K562 (cell line): ENCODE results near the gene FAM174C. TPM values are rescaled to one million over a fixed set of nuclear protein-coding genes. Genes with fewer than 3 reads are reported as not detected.

Experiments used
- ATAC-seq: fragments of 200-7000 bp; cut with Tn5 transposase; 3 replicates; pipeline ENCODE4 v1.9.1; 2020; ENCODE audit warnings: moderate library complexity
- BruUV-seq: library from RNA; stranded (reverse); fragments of 400-500 nt; replicated peaks from 2 replicates; lab custom pipeline; 2021; lab: Mats Ljungman, UMichigan
- CTCF ChIA-PET: fragments of 300-600 bp; formaldehyde crosslinking; extraction: SDS; loops from one replicate; lab custom pipeline; 2021; ENCODE audit warnings: low intra/inter-chr PET ratio; lab: Yijun Ruan, JAX
- POLR2A ChIA-PET: fragments of 300-600, 350-650 bp; sonication (Branson Sonifier 250); formaldehyde crosslinking; extraction: SDS; loops from one replicate; lab custom pipeline; 2021; ENCODE audit warnings: antibody characterized with exemption, inconsistent platforms; lab: Yijun Ruan, JAX
- DNase-seq, 4 experiments: peaks; one replicate each; pipeline versions ENCODE4 v3.0.0 to v3.0.0-alpha.2; 2011 to 2018; ENCODE audit warnings: low spot score in 3 of 4, mixed read lengths in 3 of 4; ENCODE audit errors: extremely low read depth in 1 of 4
- FAIRE-seq: peaks from 2 replicates; lab custom pipeline; 2011; peaks lifted over from hg19 to GRCh38; lab: Jason Lieb, UNC
- H2AFZ ChIP-seq: 2 replicates; pipeline ENCODE4 v1.6.0; 2011; ENCODE audit warnings: low read depth, low read length, control low read depth, inconsistent platforms
- H3K27ac ChIP-seq: fragments of 200-600 bp; 3 replicates; pipeline ENCODE4 v1.8.0; 2011; ENCODE audit warnings: low read depth, mild to moderate bottlenecking, control low read depth, inconsistent platforms, low read length, moderate library complexity, mixed read lengths; ENCODE audit errors: extremely low read depth
- H3K27me3 ChIP-seq, 2 experiments: fragments of 300-600 bp in 1 of 2; 2 replicates in 1 of 2; 3 replicates in 1 of 2; pipeline versions ENCODE4 v1.6.0 to v1.8.0; 2011; ENCODE audit warnings: inconsistent platforms in 2 of 2, low read length in 2 of 2, mild to moderate bottlenecking in 1 of 2, mixed read lengths in 1 of 2, moderate library complexity in 1 of 2; ENCODE audit not compliant: control insufficient read depth in 2 of 2, insufficient read depth in 2 of 2
- H3K36me3 ChIP-seq: fragments of 300-600 bp; 3 replicates; pipeline ENCODE4 v1.8.0; 2011; ENCODE audit warnings: mild to moderate bottlenecking, low read length, inconsistent platforms; ENCODE audit not compliant: control insufficient read depth, insufficient read depth
- H3K4me1 ChIP-seq, 2 experiments: fragments of 200-600 bp in 1 of 2; replicated peaks in 1 of 2; 2 replicates in 1 of 2; 3 replicates in 1 of 2; pipeline versions ENCODE4 v1.5.1 to v1.8.0; 2011; ENCODE audit warnings: inconsistent platforms in 2 of 2, low read length in 2 of 2, mild to moderate bottlenecking in 1 of 2, mixed read lengths in 1 of 2, moderate library complexity in 1 of 2; ENCODE audit not compliant: control insufficient read depth in 2 of 2, insufficient read depth in 2 of 2
- H3K4me2 ChIP-seq: 2 replicates; pipeline ENCODE4 v1.6.1; 2011; ENCODE audit warnings: low read length, control low read depth, inconsistent platforms, mixed read lengths; ENCODE audit not compliant: insufficient read depth
- H3K4me3 ChIP-seq: fragments of 200-600 bp; sonication (generic), shearing (Covaris generic); 2 replicates; pipeline ENCODE4 v1.5.1; 2016; ENCODE audit warnings: control low read depth, inconsistent platforms
- H3K79me2 ChIP-seq: fragments of 200-600 bp; 3 replicates; pipeline ENCODE4 v1.8.0; 2011; ENCODE audit warnings: low read length, inconsistent platforms; ENCODE audit not compliant: control insufficient read depth, insufficient read depth
- H3K9ac ChIP-seq, 2 experiments: 2 replicates each; pipeline versions ENCODE4 v1.6.0 to v1.6.1; 2011; ENCODE audit warnings: low read depth in 2 of 2, low read length in 2 of 2, control low read depth in 1 of 2, inconsistent platforms in 1 of 2, mild to moderate bottlenecking in 1 of 2, mixed read lengths in 1 of 2; ENCODE audit not compliant: insufficient read depth in 1 of 2
- H3K9me1 ChIP-seq: one replicate; pipeline ENCODE4 v1.6.0; 2011; ENCODE audit warnings: inconsistent platforms, mild to moderate bottlenecking, low read length, moderate library complexity; ENCODE audit not compliant: control insufficient read depth, insufficient read depth
- H3K9me3 ChIP-seq: replicated peaks from 2 replicates; pipeline ENCODE4 v1.5.1; 2011; ENCODE audit warnings: low read depth, low read length, inconsistent platforms; ENCODE audit not compliant: control insufficient read depth, insufficient read depth
- H4K20me1 ChIP-seq: replicated peaks from 2 replicates; pipeline ENCODE4 v1.6.1; 2011; ENCODE audit warnings: low read length, inconsistent platforms, mixed read lengths; ENCODE audit not compliant: control insufficient read depth, insufficient read depth
- BCL6 ChIP-seq: fragments of 250-450 bp; sonication (Bioruptor Pico); IDR thresholded peaks from 2 replicates; pipeline ENCODE4 v1.4.0; 2020
- CREBBP ChIP-seq: IDR thresholded peaks from one replicate; pipeline ENCODE4 v1.6.1; 2012; ENCODE audit warnings: low read depth, mild to moderate bottlenecking, control low read depth, inconsistent platforms, low read length
- ETV5 ChIP-seq: sonication (generic); formaldehyde crosslinking; IDR thresholded peaks from 2 replicates; pipeline ENCODE4 v1.4.0; 2020; ENCODE audit warnings: low read depth, mild to moderate bottlenecking, missing genetic modification reagents
- IRF2 ChIP-seq: sonication (generic); formaldehyde crosslinking; IDR thresholded peaks from 2 replicates; pipeline ENCODE4 v1.8.1; 2022; ENCODE audit warnings: mild to moderate bottlenecking, missing genetic modification reagents
- POLR2A ChIP-seq: fragments of 450-650 bp; conservative IDR thresholded peaks from 2 replicates; pipeline ENCODE4 v1.6.1; 2016
- SMARCE1 ChIP-seq: fragments of 450-650 bp; IDR thresholded peaks from 2 replicates; pipeline ENCODE4 v1.7.1; 2016; ENCODE audit warnings: mild to moderate bottlenecking
- ZBTB17 ChIP-seq: fragments of 450-650 bp; formaldehyde crosslinking; IDR thresholded peaks from 2 replicates; pipeline ENCODE4 v1.4.0; 2020; ENCODE audit warnings: mild to moderate bottlenecking
- ZNF263 ChIP-seq: sonication (generic); formaldehyde crosslinking; IDR thresholded peaks from 2 replicates; pipeline ENCODE4 v1.8.0; 2022; ENCODE audit warnings: mild to moderate bottlenecking, missing genetic modification reagents, borderline replicate concordance
- ZNF41 ChIP-seq: fragments of 250-450 bp; sonication (Bioruptor Pico); conservative IDR thresholded peaks from 2 replicates; pipeline ENCODE4 v1.4.0; 2020; ENCODE audit warnings: mild to moderate bottlenecking
- WGBS: fragments of 100-300 bp; shearing (Covaris generic); methylation state at CpG from one replicate; pipeline ENCODE4 v1.1.6; 2016; ENCODE audit warnings: low coverage, mixed read lengths; ENCODE audit not compliant: insufficient coverage; ENCODE audit errors: missing lambda C conversion rate; 5-methylcytosine and 5-hydroxymethylcytosine counted together
- in situ Hi-C: fragments of 300-500 bp; cut with MboI; formaldehyde crosslinking; loops from 4 replicates; pipeline ENCODE4 v1.15.0; 2018; ENCODE audit warnings: inconsistent platforms, mixed read lengths
- intact Hi-C: fragments of 100-400 bp; cut with micrococcal nuclease; formaldehyde crosslinking; loops from 2 replicates; pipeline ENCODE4 v1.14.2; 2022
- polyA plus RNA-seq, 8 experiments: library from polyadenylated mRNA; depleted of rRNA in 4 of 8; stranded (reverse) in 5 of 8; unstranded in 3 of 8; fragments of >200 nt; fragmentation: Nextera tagmentation in 2 of 8; fragmentation: Illumina TruSeq in 1 of 8; extraction: Ambion mirVana in 2 of 8; extraction: Trizol in 1 of 8; gene quantifications; 2 replicates each; pipeline versions ENCODE4 v1.2.1 to v1.2.3, GENCODE V29; 2011 to 2014; ENCODE audit warnings: inconsistent platforms in 1 of 8, missing spikeins in 1 of 8
- total RNA-seq, 7 experiments: library from RNA; depleted of rRNA in 6 of 7; stranded (reverse); fragments of >200 nt in 6 of 7; fragmentation: Illumina TruSeq in 2 of 7; extraction: Trizol in 2 of 7; gene quantifications; 2 replicates each; pipeline versions ENCODE4 v1.2.1 to v1.2.3, GENCODE V29; 2011 to 2021; ENCODE audit warnings: low replicate concordance in 1 of 7
- TF ChIP-seq, protein P1 (sequence below): fragments of 250-450 bp; sonication (Bioruptor Pico); IDR thresholded peaks from 2 replicates; pipeline ENCODE4 v1.9.0; 2021; ENCODE audit warnings: mild to moderate bottlenecking, inconsistent platforms
- TF ChIP-seq, protein P2 (sequence below): fragments of 250-450 bp; sonication (Bioruptor Pico); IDR thresholded peaks from 2 replicates; pipeline ENCODE4 v1.4.0; 2020; ENCODE audit warnings: borderline replicate concordance

FAM174C gene
- total and polyA plus RNA-seq, 9 of the 15 experiments (the other 6 are each of a cell fraction or from before 2014, with no cell fraction given), result 0.66 to 89.6 (median 20.3) TPM

DNA sequence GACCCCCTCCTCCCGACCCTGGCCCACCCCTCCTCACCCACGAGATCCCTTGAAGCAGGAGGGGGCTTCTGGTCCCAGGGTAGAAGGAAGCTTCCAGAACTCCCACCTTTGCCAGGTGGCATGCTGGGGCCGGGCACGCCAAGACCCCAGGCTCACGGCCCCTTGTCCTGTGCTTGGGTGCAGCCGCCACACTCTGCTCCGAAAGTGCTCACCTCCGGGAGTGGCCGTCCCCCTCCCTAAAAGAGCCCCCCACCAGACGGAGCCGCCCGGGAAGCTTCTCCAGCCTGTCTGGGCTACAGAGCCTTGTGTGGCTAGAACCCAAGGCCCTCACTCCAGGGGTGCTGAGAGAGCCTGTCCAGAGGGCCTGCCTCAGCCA lies 8.6 kb downstream of the FAM174C start (continued):
- no peak for TF ChIP-seq POLR2A
- TF ChIP-seq SMARCE1, result no peak
- TF ChIP-seq, protein P1, sequence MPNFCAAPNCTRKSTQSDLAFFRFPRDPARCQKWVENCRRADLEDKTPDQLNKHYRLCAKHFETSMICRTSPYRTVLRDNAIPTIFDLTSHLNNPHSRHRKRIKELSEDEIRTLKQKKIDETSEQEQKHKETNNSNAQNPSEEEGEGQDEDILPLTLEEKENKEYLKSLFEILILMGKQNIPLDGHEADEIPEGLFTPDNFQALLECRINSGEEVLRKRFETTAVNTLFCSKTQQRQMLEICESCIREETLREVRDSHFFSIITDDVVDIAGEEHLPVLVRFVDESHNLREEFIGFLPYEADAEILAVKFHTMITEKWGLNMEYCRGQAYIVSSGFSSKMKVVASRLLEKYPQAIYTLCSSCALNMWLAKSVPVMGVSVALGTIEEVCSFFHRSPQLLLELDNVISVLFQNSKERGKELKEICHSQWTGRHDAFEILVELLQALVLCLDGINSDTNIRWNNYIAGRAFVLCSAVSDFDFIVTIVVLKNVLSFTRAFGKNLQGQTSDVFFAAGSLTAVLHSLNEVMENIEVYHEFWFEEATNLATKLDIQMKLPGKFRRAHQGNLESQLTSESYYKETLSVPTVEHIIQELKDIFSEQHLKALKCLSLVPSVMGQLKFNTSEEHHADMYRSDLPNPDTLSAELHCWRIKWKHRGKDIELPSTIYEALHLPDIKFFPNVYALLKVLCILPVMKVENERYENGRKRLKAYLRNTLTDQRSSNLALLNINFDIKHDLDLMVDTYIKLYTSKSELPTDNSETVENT (CRISPR knock-in tag), result no peak
- TF ChIP-seq, protein P2, sequence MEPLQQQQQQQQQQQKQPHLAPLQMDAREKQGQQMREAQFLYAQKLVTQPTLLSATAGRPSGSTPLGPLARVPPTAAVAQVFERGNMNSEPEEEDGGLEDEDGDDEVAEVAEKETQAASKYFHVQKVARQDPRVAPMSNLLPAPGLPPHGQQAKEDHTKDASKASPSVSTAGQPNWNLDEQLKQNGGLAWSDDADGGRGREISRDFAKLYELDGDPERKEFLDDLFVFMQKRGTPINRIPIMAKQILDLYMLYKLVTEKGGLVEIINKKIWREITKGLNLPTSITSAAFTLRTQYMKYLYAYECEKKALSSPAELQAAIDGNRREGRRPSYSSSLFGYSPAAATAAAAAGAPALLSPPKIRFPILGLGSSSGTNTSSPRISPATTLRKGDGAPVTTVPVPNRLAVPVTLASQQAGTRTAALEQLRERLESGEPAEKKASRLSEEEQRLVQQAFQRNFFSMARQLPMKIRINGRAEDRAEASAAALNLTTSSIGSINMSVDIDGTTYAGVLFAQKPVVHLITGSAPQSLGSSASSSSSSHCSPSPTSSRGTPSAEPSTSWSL (CRISPR knock-in tag), result no peak
- TF ChIP-seq BCL6 (CRISPR knock-in tag), result no peak
- no peak for TF ChIP-seq ZNF41 (CRISPR knock-in tag)

DNA sequence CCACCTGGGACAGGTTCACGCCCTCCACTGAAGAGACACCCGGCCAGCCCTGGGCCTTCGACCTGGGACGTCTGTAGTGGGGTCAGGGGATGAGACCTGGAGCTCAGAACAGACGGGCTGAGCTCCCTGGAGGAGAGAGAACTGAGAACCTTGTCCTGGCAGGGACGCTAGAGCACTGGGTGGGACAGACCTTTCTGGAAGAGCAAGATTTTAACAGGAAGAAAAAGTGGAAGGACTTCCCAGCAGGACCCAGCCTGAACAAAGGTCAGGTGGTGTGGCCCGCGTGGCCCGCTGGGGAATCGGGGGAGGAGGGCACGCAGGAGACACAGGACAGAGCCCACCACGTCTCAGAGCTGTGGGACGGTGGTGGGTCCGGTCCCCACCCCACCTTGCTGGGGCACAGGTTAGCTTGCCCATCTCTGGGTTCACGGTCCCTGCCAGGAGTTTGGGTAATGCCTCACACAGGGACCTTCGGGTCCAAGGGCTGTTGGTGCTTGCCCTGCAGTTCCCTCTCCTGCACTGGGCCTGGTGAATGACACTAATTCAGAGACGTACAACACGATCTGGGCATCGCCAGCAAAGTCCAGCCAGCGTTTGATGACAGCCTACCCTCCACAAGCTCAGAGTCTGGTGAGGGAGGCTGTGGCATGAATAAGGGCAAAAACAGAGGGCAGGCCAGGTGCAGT lies 9.1 kb downstream of the FAM174C start:
- DNase-seq, result no peak
- peaks cover 18% of the 10 kb centered on the region for H4K20me1 ChIP-seq
- H3K79me2 ChIP-seq, result no peaks in the 10 kb centered on the region
- H3K9ac ChIP-seq, result peak overlapping the region in 1 of 2 experiments; percentile 4; a peak in 1 of 4 replicates
- no peak overlapping the region for H3K27ac ChIP-seq
- in situ Hi-C loops, result no loop called here
- ATAC-seq, result no peak
- ChIA-PET CTCF (no interaction called here), POLR2A (interaction anchor here (0.6 to 1.5 kb wide), 7 partner anchors 9 to 133 kb away, joined by 3 to 7 read pairs (median 4); partner anchors contain the start of genes CIRBP and FAM174C)
- H3K9me3 ChIP-seq, result no peaks in the 10 kb centered on the region
- H3K9me1 ChIP-seq, result no peaks in the 10 kb centered on the region
- no TSS peak for BruUV-seq
- H3K4me2 ChIP-seq, result no peak overlapping the region
- H3K36me3 ChIP-seq, result peaks cover 15% of the 10 kb centered on the region; the same call in 1 of the 3 replicates
- no peak overlapping the region for H2AFZ ChIP-seq
- peaks cover 0 to 84% of the 10 kb centered on the region in 2 experiments; a peak in 2 of 5 replicates for H3K4me1 ChIP-seq
- H3K27me3 ChIP-seq, result peaks cover 19 to 44% of the 10 kb centered on the region in 2 experiments; a peak in 4 of 5 replicates
- intact Hi-C loops, result no loop called here
- peak; percentile 37 for FAIRE-seq
- WGBS, result 28% methylated on average over 19 of the region's 20 CpGs
- H3K4me3 ChIP-seq, result no peak overlapping the region
- TF ChIP-seq ZBTB17, result no peak
- TF ChIP-seq IRF2 (CRISPR knock-in tag), result 0 out of 2 replicates have a peak, but pooled peaks have one; percentile 17
- no peak for TF ChIP-seq ETV5 (CRISPR knock-in tag)
- TF ChIP-seq ZNF263, result peak; percentile 43; the same call in 1 of the 2 replicates
- TF ChIP-seq CREBBP, result no peak
